Kasumi-1 (cell line): ENCODE results near the gene LSP1.

Experiments used
- DNase-seq, 2 experiments: peaks; one replicate each; lab custom pipeline; 2025; lab: John Stamatoyannopoulos, UW

Gene LSP1

DNA sequence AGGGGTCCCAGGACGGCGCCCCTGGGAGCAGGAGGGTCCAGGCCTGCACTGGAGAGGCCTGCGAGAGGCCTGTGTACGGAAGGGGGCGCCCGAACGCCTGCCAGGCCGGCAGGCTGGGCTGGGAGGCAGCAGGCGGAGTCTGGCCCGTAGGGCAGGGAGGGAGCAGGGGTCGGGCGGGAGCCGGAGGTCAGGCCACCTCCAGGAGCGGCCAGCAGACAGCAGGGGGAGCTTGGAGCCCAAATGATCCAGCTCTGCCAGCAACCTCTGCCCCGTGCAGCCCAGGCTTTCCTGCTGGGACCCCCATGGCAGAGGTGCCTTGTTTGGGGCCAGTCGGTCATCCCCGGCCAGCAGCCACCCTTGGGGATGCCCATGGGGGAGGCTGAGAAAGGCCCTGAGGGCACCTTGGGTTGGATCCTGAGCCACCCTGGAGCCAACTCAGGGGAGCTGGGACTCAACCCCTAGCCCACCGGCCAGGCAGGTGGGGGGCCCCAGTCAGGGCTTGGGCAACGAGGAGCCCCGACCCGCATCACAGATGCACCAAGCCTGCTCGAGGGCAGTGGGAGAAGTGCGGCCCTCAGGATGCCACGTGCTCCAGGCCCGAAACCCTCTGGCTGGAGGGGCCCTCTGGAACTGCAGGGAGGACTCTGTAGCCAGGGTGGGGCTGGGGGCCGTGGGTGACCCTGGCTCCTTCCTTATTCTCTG is 27.7 kb upstream of the LSP1 start:
- DNase-seq, result peak; percentile 46 to 63

DNA sequence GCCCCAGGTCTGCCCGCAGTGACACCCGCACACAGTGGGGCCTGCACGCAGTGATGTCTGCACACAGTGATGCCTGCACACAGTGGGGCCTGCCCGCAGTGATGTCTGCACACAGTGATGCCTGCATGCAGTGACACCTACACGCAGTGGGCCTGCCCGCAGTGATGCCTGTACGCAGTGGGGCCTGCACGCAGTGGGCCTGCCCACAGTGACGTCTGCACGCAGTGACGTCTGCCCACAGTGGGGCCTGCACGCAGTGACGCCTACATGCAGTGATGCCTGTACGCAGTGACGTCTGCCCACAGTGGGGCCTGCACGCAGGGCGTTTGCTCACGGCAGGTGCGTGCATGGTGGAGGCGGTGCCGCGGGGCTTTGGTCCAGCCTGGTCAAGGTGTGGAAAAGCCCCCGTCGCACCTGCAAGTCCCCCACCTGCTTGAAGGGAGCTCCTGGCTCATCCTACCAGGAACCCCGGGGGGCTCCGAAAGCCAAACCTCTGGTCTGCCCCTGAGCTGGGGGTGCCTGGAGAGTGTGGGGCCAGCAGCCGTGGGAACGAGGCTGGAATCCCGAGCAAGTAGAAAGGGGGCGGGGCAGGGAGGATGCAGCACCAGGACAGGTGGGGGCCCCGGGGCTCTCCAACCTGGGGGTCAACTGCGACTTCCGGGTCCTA is 27.0 kb upstream of the LSP1 start:
- no peak for DNase-seq

- DNase-seq, result peak; percentile 25 to 29
Measured at GRCh38 chr11:1826552-1827094, 26.3 kb upstream of the LSP1 start.

GRCh38 chr11:1827095-1827813 is 25.6 kb upstream of the LSP1 start:
- DNase-seq, result no peak

GRCh38 chr11:1827931-1828330 is 25.0 kb upstream of the LSP1 start:
- no peak for DNase-seq

DNA sequence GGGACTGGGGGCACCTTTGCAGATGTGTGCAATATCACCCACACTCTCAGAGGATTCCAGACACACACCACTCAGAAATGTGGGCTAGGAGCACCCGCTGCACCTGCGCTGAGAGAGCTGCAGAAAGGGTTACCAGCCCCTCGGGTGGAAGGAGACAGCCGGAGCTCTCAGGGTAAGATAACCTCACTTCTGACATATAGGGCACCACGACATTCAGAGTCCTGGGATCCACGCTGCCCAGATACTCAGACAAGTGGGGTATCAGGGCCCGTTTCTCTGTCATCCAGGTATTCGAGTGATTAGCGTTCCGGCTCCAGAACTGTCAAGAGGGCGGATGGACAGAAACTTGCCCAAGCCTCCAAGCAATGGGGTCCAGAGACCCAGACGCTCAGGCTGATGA is 24.3 kb upstream of the LSP1 start:
- DNase-seq, result no peak

- DNase-seq, result peak in 1 of 2 experiments; percentile 14
Measured at GRCh38 chr11:1829039-1829820, 23.7 kb upstream of the LSP1 start.

GRCh38 chr11:1830004-1830321 is 22.9 kb upstream of the LSP1 start:
- no peak for DNase-seq

- DNase-seq, result no peak
Measured at GRCh38 chr11:1830322-1831223, 22.3 kb upstream of the LSP1 start.

- no peak for DNase-seq
Measured at GRCh38 chr11:1831338-1832210, 21.3 kb upstream of the LSP1 start.

GRCh38 chr11:1832211-1832919 is 20.5 kb upstream of the LSP1 start:
- peak; percentile 21 to 22 for DNase-seq

DNA sequence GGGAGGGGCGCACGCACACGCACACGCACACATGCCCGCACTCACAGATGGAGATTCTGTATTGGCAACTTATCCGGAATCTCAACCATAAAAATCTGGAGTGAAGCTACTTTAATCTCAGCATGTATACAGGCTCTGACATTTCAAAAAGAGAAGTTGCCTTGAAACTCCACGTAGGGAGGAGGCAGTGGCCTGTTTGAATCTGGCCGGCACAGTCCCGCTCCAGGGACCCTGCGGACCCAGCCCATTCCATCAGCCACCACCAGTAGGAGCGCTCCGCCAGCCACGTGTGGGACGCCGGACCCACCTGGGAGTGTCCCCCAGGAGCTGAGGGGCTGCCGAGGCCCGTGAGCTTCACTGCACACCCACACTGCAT is 20.0 kb upstream of the LSP1 start:
- peak in 1 of 2 experiments; percentile 20 for DNase-seq

DNA sequence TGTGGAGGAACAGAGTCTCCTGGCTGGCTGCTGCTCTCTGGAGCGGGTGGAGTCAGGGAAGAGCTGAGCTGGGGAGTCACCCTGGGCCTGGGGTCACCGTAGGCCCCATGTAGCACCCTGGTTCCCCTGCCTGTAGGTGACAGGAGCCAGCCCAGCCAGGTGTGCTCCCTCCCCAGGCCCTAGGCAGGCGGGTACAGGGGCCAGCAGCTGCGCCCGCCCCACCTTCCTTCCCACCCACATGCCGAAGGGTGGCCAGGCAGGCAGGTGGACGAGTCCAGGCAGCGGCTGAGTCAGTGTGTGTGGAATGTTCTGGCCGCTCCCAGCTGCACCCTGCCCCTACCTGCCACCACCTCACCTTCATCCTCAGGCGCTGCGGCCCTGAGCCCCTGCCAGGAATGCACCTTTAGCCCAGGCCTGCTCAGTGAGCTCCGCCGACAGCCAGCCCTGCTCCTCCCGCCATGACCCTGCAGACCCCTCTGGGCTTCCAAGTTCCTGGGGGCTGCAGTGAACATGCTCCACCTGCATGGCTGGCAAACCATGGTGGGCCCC is 18.7 kb upstream of the LSP1 start:
- DNase-seq, result no peak

DNA sequence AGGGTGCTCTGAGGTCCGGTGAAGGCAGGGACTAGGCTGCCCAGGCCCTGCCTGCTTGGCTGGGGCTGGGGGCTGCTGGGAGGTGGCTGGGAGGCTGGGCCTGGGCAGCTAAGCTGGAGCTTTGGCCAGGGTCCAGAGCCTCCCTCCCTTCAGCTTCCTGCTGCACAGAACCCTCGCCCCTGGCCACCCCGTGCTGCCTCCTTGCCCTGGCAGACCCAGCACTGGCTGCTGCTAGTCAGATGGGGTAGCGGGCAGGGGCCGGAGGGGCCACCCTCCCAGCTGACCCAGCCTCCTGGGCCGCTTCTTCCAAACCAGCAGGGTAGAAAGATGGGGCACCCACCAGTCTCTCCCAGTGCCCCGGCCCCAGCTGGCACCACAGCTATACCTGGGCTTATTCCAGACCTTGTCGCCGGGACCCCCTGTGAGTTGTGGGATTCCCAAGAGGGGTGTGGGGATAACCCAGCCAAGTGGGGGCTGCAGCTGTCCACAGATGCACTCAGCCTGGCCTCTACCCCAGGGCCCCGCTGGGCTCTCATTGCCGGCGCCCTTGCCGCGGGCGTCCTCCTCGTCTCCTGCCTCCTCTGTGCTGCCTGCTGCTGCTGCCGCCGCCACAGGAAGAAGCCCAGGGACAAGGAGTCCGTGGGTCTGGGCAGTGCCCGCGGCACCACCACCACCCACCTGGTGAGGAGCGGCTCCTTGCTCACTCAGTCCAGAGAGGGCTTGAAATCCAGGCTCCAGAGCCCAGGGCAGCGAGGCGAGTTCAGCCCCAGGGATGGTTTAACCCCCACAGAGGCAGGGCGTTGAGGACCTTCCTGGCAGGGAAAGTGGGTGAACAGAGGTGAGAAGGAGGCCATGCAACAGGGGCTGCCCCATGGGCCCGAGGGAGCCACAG is 17.9 kb upstream of the LSP1 start, which contains the start of gene SYT8:
TSS of gene SYT8 (plus strand) at position 212 of the 892 bp plus-strand sequence. CDS start at position 328, 116 bp downstream.
- no peak for DNase-seq

- DNase-seq, result no peak
Measured at GRCh38 chr11:1835671-1836010, 17.2 kb upstream of the LSP1 start.

DNA sequence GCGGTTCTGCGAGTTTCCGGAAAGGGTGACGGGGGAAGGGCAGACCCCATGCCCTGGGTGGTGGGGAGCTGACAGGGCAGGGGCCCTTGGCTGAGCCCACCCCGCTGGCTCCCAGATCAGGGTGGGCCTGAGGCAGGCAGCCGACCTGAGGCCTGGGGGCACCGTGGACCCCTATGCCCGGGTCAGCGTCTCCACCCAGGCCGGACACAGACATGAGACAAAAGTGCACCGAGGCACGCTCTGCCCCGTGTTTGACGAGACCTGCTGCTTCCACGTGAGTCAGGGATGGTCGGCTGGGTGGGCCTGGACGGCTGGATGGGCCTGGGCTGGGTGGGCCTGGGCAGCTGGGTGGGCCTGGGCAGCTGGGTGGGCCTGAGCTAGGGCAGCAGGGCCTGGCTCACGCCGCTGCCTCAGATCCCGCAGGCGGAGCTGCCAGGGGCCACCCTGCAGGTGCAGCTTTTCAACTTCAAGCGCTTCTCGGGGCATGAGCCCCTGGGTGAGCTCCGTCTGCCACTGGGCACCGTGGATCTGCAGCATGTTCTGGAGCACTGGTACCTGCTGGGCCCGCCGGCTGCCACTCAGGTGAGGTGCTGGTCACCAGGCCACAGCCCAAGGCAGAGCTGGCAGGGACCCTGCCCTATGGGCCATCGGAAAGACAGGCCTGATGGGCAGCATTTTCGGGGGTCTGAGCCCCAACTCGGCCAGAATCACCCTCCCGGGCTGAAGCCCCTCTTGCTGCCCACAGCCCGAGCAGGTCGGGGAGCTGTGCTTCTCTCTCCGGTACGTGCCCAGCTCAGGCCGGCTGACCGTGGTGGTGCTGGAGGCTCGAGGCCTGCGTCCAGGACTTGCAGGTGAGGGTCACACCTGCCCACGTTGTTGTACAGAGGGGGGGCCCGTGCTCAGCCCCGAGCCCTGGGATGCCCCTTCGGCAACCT is 16.6 kb upstream of the LSP1 start:
- DNase-seq, result no peak
